ENCODE data around the gene FCER2. TPM values are rescaled to one million over a fixed set of nuclear protein-coding genes. Genes with fewer than 3 reads are reported as not detected.

The FCER2 gene, protein sequence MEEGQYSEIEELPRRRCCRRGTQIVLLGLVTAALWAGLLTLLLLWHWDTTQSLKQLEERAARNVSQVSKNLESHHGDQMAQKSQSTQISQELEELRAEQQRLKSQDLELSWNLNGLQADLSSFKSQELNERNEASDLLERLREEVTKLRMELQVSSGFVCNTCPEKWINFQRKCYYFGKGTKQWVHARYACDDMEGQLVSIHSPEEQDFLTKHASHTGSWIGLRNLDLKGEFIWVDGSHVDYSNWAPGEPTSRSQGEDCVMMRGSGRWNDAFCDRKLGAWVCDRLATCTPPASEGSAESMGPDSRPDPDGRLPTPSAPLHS
- total RNA-seq: 1 to 10 TPM in 2 of 3 donors, under 1 TPM in 1; 0.52 to 1.2 (median 1.0) TPM
- total RNA-seq (2013): 75.8 TPM

DNA sequence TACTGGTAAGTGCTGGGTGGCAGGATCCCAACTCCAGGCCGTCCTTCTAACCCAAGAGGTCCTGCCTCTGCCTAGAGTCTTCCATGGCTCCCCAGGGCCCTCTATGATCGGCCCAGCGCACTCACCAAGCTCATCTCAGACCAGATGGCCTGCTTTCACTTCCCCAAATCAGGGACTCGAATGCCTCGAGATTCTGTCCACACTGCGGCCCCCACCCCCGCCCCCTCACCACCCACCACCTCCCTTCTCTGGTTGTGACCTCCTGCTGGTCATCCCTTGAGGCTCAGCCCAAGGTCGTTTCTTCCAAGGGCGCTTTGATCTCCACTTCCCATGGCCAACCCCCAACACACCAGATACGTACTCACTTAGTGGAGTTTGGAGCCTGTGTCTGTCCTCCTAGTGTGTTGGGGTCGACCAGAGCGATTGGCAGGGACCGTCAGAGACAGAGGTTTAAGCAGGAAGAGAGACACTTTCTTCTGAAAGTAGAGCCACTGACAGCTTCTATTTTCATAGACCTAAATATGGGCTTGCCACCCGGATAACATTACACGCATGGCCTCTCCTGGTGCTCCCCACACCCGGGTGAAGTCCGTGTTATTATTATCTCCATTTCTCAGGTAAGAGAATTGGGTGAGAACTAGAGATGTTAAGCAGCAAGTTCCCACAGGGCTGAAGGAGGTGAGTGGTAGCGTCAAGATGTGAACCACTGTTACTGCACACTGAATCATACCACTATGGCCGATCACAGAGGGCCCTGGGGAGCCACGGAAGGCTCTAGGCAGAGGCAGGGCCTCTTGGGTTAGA, at the start of gene FCER2:
Gene FCER2 (minus strand): TSS at position 478 of the 804 bp plus-strand sequence. CDS start 2,371 bp downstream, outside the sequence.
- no peaks in the 10 kb centered on the region for H3K36me3 Mint-ChIP-seq
- no peak for DNase-seq
- Histone ChIP-seq H3K4me3 (ENCODE audit: low read length) (peak within 1 kb of the TSS; percentile 38), H3K27me3 (ENCODE audit: control insufficient read depth, insufficient read depth, low read length) (no peaks in the 10 kb centered on the region), H3K4me1 (ENCODE audit: control insufficient read depth, insufficient read depth, low read length) (peaks cover 57% of the 10 kb centered on the region), H3K27ac (ENCODE audit: low read length) (peak within 1 kb of the TSS; percentile 86), H3K9me3 (ENCODE audit: control insufficient read depth, insufficient read depth, low read length) (no peaks in the 10 kb centered on the region), H3K36me3 (ENCODE audit: control insufficient read depth, insufficient read depth, low read length) (no peaks in the 10 kb centered on the region)
- TF ChIP-seq CTCF (IDR thresholded peaks at IDR 0.05): no peak
- no peak within 1 kb of the TSS for H3K4me3 Mint-ChIP-seq
- WGBS (ENCODE audit: insufficient coverage): 63% methylated on average over 19 of the region's 20 CpGs
- intact Hi-C loops (cut with micrococcal nuclease): no loop called here
- peaks cover 15 to 16% of the 10 kb centered on the region in 2 donors for H3K4me1 Mint-ChIP-seq
- no peak for ATAC-seq
- peaks cover 13 to 22% of the 10 kb centered on the region in 2 donors for H3K27me3 Mint-ChIP-seq (ENCODE audit: low read depth in 2 of 2)
- no peak within 1 kb of the TSS for H3K27ac Mint-ChIP-seq
- no peaks in the 10 kb centered on the region for H3K9me3 Mint-ChIP-seq

- Mint-ChIP-seq H3K4me1 (peaks cover 0 to 5% of the 10 kb centered on the region in 2 donors), H3K36me3 (peaks cover 2% of the 10 kb centered on the region), H3K9me3 (peaks cover 3 to 6% of the 10 kb centered on the region in 2 donors), H3K27ac (no peak overlapping the region), H3K4me3 (no peak overlapping the region), H3K27me3 (ENCODE audit: low read depth in 2 of 2) (peaks cover 10 to 23% of the 10 kb centered on the region in 2 donors)
- DNase-seq (peak in 1 of 2 donors; percentile 56), ATAC-seq (peak in 2 of 3 donors; percentile 37 to 49)
- no peak overlapping the region for H3K4me3 ChIP-seq (ENCODE audit: low read length)
- TF ChIP-seq CTCF (IDR thresholded peaks at IDR 0.05): no peak
- intact Hi-C loops (cut with micrococcal nuclease): no loop called here
- H3K9me3 ChIP-seq (ENCODE audit: control insufficient read depth, insufficient read depth, low read length): peaks cover under 1% of the 10 kb centered on the region
- H3K27ac ChIP-seq (ENCODE audit: low read length): peak overlapping the region; percentile 43
- H3K4me1 ChIP-seq (ENCODE audit: control insufficient read depth, insufficient read depth, low read length): peaks cover 5% of the 10 kb centered on the region
- H3K27me3 ChIP-seq (ENCODE audit: control insufficient read depth, insufficient read depth, low read length): no peaks in the 10 kb centered on the region
- 52% methylated on average over 12 of the region's 12 CpGs for WGBS (ENCODE audit: insufficient coverage)
- no peaks in the 10 kb centered on the region for H3K36me3 ChIP-seq (ENCODE audit: control insufficient read depth, insufficient read depth, low read length)
These were observed 49.3 kb upstream of the FCER2 start for GRCh38 chr19:7751157-7751783.

DNA sequence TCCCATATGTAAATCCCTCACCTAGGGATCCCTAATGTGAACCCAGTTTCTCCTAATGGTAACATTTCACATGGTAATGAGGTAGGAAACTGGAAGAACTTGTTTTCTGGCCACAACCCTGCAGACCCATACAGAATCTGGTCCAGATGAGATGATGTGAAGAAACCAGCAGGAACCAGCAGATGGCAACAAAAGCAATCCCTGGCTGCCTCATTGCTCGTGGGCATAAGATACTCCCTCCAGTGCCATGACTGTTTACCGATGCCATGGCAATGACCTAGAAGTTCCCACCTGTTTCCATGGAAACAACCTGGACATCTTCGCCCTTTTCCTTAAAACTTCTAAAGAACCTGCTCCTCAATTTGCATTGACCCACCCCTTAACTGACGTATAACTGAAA, 46.8 kb upstream of the FCER2 start:
- no peaks in the 10 kb centered on the region for H3K27me3 ChIP-seq (ENCODE audit: control insufficient read depth, insufficient read depth, low read length)
- 39% methylated on average over 4 of the region's 4 CpGs for WGBS (ENCODE audit: insufficient coverage)
- no peak overlapping the region for H3K27ac ChIP-seq (ENCODE audit: low read length)
- H3K4me3 Mint-ChIP-seq: no peak overlapping the region
- no peaks in the 10 kb centered on the region for H3K36me3 ChIP-seq (ENCODE audit: control insufficient read depth, insufficient read depth, low read length)
- no peaks in the 10 kb centered on the region for H3K36me3 Mint-ChIP-seq
- no peak for TF ChIP-seq CTCF (IDR thresholded peaks at IDR 0.05)
- H3K9me3 Mint-ChIP-seq: peaks cover 0 to 3% of the 10 kb centered on the region in 2 donors
- DNase-seq (no peak), ATAC-seq (peak in 1 of 3 donors; percentile 33)
- H3K4me3 ChIP-seq (ENCODE audit: low read length): no peak overlapping the region
- H3K27me3 Mint-ChIP-seq (ENCODE audit: low read depth in 2 of 2): peaks cover 8 to 12% of the 10 kb centered on the region in 2 donors
- peaks cover 0 to 5% of the 10 kb centered on the region in 2 donors for H3K4me1 Mint-ChIP-seq
- no peaks in the 10 kb centered on the region for H3K9me3 ChIP-seq (ENCODE audit: control insufficient read depth, insufficient read depth, low read length)
- intact Hi-C loops (cut with micrococcal nuclease): no loop called here
- no peak overlapping the region for H3K27ac Mint-ChIP-seq
- H3K4me1 ChIP-seq (ENCODE audit: control insufficient read depth, insufficient read depth, low read length): peaks cover 5% of the 10 kb centered on the region
